Motor neuron (in vitro differentiated cells): Measurements from ENCODE around the gene DLG2. TPM values are rescaled to one million over a fixed set of nuclear protein-coding genes. Genes with fewer than 3 reads are reported as not detected.
"Not testable (repeated sequence)": the region's sequence is repeated elsewhere in the genome, so short reads cannot be mapped to it uniquely, and the experiment has no call there.

Experiments
- ATAC-seq, 8 experiments: fragments of 200-7000 bp; cut with Tn5 transposase; replicated peaks in 6 of 8; 2 replicates each; pipeline ENCODE4 v1.8.0; 2021; ENCODE audit warnings: mild to moderate bottlenecking in 8 of 8, moderate library complexity in 8 of 8
- H3K27ac ChIP-seq, 2 donors: fragments of 250-450 bp; sonication (Bioruptor Pico); 2 replicates each; pipeline ENCODE4 v1.9.0; 2021; ENCODE audit warnings: antibody characterized with exemption in 2 of 2, mild to moderate bottlenecking in 2 of 2, moderate library complexity in 1 of 2
- H3K4me1 ChIP-seq, 2 donors: fragments of 250-450 bp; sonication (Bioruptor Pico); replicated peaks in 1 of 2; 2 replicates each; pipeline ENCODE4 v1.6.1; 2021; ENCODE audit warnings: antibody characterized with exemption in 2 of 2, mild to moderate bottlenecking in 2 of 2, moderate library complexity in 1 of 2
- H3K4me3 ChIP-seq, 5 donors: fragments of 250-450 bp; sonication (Bioruptor Pico); 2 replicates each; pipeline ENCODE4 v1.9.0; 2021; ENCODE audit warnings: antibody characterized with exemption in 5 of 5, mild to moderate bottlenecking in 5 of 5, moderate library complexity in 4 of 5
- WGBS, 10 experiments: fragments of 450-650 bp; shearing (Covaris generic); methylation state at CpG; one replicate each; pipeline ENCODE4 v1.0.0; 2022; 5-methylcytosine and 5-hydroxymethylcytosine counted together
- in situ Hi-C, 9 experiments: fragments of 400-800 bp; cut with MboI; loops; one replicate each; pipeline ENCODE4 v1.15.0; 2021; ENCODE audit warnings: low sequenced_read_pairs in 9 of 9, low pct_unique_long_range_greater_than_20kb in 2 of 9; ENCODE audit not compliant: unreplicated experiment in 9 of 9
- total RNA-seq, 8 experiments: library from RNA; unstranded; fragments of 300-600 nt; gene quantifications; 2 replicates each; pipeline versions ENCODE4 v1.2.3 to v1.2.4, GENCODE V29; 2022

Gene DLG2
- total RNA-seq, 8 experiments from 2014 or later = 1.3 to 17.5 (median 6.5) TPM

DNA sequence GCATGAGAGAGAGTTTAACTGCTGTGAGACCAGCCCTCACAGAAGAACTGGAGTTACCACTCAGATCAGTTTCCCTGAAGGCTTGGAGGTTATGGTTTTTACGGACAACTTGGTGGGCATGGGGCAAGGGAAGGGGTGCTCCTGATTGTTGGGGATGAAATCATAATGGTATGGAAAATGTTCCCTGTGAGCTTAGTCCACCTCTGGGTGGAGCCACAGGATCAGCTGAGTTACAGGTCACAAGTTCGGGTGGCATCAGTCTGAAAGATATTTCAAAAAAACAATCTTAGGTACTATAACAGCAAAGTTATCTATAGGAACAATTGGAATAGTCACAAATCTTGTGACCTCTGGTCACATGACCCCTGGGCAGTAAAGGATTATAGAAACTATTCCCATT is 162.9 kb downstream of the DLG2 start:
- H3K4me3 ChIP-seq = no peak overlapping the region
- in situ Hi-C loops = no loop called here
- WGBS, 10 experiments = 40 to 100% (median 92%) methylated on average over 1 to 2 of the region's 2 CpGs; no CpG with 5 or more reads in 4 of the 10 experiments
- ATAC-seq = no peak
- no peaks in the 10 kb centered on the region for H3K4me1 ChIP-seq
- no peak overlapping the region for H3K27ac ChIP-seq

DNA sequence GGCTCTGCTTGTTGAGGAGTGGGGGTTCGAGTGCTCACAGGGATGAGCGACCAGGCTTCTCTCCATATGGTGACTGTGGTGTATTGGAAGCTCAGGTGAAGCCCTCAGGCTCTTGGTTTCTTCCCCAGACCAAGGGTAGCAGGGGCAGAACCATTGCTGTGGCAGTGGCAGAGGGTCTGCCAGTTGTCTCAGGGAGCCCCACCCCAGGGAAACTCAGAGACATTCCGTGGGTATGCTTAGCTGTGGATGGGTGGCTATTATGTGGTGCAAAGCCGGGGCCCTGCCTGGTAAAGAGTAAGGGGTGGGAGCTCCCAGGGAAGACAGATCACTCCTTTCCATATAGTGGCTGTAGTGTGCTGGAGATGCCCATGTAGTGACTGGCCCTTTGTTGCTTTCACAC is 167.8 kb downstream of the DLG2 start:
- no peak overlapping the region for H3K4me3 ChIP-seq
- H3K27ac ChIP-seq = no peak overlapping the region
- ATAC-seq = no peak
- WGBS, 10 experiments = 0 to 90% (median 80%) methylated on average over 1 to 2 of the region's 4 CpGs; no CpG with 5 or more reads in 5 of the 10 experiments
- in situ Hi-C loops = no loop called here
- H3K4me1 ChIP-seq = no peaks in the 10 kb centered on the region

DNA sequence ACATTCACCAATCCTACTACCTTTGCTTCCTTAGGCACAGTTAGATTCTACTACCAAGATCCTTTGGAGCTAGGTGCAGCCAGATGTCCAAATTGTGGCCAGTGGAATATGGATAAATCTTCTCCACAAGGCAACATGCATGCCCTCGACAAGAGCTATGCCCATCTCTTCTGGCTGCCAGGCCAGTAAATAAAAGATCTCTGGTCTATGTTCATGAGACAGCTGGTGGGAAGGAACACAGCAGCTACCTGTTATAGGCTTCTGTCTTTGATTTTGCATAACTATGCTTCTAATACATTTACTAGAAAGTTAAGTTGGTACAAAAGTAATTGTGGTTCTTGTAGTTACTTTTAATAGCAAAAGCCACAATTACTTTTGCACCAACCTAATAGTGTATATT is 182.7 kb downstream of the DLG2 start:
- Histone ChIP-seq H3K27ac (no peak overlapping the region), H3K4me3 (no peak overlapping the region), H3K4me1 (no peaks in the 10 kb centered on the region)
- no peak for ATAC-seq
- WGBS, 10 experiments = 0 to 88% (median 60%) methylated on average over 1 of the region's 1 CpG; no CpG with 5 or more reads in 3 of the 10 experiments
- in situ Hi-C loops = no loop called here

DNA sequence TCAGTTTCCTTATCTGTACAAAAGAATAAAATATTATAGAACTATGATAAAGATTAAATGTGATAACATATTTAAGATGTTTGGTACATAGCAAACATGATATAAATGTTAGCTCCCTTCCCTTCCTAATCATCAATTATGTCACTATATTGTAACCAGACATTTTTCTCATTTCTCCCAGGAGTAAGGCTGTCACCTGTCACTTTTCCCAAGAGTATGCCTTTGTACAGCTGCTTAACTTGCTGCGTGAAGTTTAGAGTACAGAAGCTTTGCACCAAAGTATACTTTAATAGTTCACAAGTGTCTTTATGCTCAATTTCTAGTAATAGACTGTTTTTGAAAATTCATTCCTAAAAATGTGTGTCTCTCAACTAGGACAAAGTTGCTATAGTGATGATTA is 186.9 kb downstream of the DLG2 start:
- ATAC-seq = no peak
- Histone ChIP-seq H3K4me3 (no peak overlapping the region), H3K4me1 (no peaks in the 10 kb centered on the region), H3K27ac (no peak overlapping the region)
- 6 to 100% (median 67%) methylated on average over 1 of the region's 1 CpG; no CpG with 5 or more reads in 2 of the 10 experiments for WGBS, 10 experiments
- in situ Hi-C loops = no loop called here

DNA sequence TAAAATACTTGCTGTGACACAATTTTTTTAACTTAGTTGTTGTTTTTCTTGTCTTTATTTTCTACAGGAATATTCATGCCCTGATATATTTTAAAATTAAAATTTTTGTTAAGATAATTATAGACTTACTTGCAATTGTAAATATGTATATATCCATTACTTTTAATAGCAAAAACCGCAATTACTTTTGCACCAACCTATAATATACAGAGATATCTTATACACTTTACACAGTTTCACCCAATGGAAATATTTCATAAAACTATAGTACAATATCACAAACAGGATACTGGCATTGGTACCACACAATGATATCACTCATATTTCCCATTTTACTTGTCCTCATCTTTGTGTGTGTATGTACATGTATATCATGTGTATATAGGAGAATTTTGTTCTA is 188.8 kb downstream of the DLG2 start:
- H3K4me1 ChIP-seq = no peaks in the 10 kb centered on the region
- 6 to 100% (median 43%) methylated on average over 1 of the region's 1 CpG; no CpG with 5 or more reads in 2 of the 10 experiments for WGBS, 10 experiments
- in situ Hi-C loops = no loop called here

DNA sequence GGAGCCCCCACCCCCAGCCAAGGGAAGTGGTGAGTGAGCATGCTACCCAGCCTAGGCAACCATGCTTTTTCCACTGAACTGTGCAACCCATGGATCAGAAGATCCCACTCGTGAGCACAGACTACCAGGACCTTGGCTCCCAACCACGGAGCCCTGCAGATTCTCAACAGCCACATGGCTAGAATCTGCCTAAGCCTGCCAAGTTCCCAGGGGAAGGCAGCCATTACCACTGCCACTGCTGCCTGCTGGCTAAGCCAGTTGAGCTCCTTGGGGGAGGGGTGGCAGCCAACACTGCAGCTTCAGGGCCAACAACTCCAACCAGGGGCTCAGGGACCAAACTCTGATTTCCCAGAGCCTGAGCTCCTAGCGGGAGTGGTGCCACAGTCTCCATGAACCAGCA is 195.8 kb downstream of the DLG2 start:
- WGBS, 10 experiments = 50 to 100% methylated on average over 1 to 2 of the region's 3 CpGs; no CpG with 5 or more reads in 8 of the 10 experiments
- in situ Hi-C loops = no loop called here
- no peak overlapping the region for H3K4me3 ChIP-seq
- no peak for ATAC-seq
- H3K4me1 ChIP-seq = no peaks in the 10 kb centered on the region
- no peak overlapping the region for H3K27ac ChIP-seq

More for the DNA sequence above, 188.8 kb downstream of the DLG2 start:
- Histone ChIP-seq H3K4me3 (no peak overlapping the region), H3K27ac (no peak overlapping the region)
- no peak for ATAC-seq

DNA sequence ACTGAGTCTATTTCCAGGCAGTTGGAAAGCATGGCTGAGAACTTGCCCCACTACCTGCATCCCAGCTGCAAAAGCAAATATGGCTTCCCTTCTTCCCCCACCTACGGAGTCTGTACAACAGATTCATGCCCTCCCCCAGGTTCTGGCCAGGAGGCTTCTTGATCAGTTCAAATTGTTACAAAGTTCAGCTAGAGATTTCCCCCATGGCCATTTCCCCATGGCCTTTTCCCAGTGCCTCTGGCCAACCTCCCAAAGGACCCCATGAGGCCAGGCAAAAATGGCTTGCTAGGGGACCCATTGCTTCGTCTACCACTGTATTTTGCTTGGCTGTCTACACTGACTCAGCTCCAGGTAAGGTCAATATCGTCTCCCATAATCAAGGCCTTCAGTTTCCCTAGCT is 203.3 kb downstream of the DLG2 start:
- in situ Hi-C loops = no loop called here
- no peak overlapping the region for H3K27ac ChIP-seq
- no peaks in the 10 kb centered on the region for H3K4me1 ChIP-seq
- H3K4me3 ChIP-seq = no peak overlapping the region
- 0 to 100% (median 69%) methylated on average over 1 to 3 of the region's 3 CpGs; no CpG with 5 or more reads in 3 of the 10 experiments for WGBS, 10 experiments
- no peak for ATAC-seq

DNA sequence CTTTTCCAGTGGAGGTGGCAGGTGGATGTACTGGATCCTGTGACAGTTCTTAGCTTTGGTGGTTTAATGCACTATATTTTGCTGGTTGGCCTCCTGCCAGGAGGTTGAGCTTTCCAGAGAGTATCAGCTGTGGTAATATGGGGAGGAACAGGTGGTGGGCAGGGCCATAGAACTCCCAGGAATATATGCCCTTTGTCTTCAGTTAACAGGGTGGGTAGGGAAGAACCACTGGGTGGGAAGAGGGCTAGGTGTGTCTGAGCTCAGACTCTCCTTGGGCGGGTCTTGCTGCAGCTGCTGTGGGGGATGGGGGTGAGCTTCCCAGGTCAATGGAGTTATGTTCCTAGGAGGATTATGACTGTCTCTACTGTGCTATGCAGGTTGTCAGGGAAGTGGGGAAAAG is 203.8 kb downstream of the DLG2 start:
- in situ Hi-C loops = no loop called here
- H3K4me3 ChIP-seq = no peak overlapping the region
- H3K27ac ChIP-seq = no peak overlapping the region

DNA sequence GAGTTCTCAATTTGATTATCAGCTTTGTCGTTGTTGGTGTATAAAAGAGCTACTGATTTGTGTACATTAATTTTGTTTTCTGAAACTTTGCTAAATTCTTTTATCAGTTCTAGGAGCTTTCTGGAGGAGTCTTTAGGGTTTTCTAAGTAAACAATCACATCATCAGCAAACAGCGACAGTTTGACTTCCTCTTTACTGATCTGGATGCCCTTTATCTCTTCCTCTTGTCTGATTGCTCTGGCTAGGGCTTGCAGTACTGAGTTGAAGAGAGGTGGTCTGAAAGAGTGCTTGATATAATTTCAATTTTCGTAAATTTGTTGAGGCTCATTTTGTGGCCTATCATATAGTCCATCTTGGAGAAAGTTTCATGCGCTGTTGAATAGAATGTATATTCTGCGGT is 213.0 kb downstream of the DLG2 start:
- in situ Hi-C loops = no loop called here
- Histone ChIP-seq H3K27ac (no peak overlapping the region), H3K4me3 (no peak overlapping the region), H3K4me1 (no peaks in the 10 kb centered on the region)
- ATAC-seq = no peak
- 48 to 100% (median 84%) methylated on average over 2 to 5 of the region's 5 CpGs for WGBS, 10 experiments

More for the DNA sequence above, 203.8 kb downstream of the DLG2 start:
- WGBS, 10 experiments = 83% methylated on average over 1 of the region's 1 CpG; no CpG with 5 or more reads in 9 of the 10 experiments
- no peak for ATAC-seq
- no peaks in the 10 kb centered on the region for H3K4me1 ChIP-seq

DNA sequence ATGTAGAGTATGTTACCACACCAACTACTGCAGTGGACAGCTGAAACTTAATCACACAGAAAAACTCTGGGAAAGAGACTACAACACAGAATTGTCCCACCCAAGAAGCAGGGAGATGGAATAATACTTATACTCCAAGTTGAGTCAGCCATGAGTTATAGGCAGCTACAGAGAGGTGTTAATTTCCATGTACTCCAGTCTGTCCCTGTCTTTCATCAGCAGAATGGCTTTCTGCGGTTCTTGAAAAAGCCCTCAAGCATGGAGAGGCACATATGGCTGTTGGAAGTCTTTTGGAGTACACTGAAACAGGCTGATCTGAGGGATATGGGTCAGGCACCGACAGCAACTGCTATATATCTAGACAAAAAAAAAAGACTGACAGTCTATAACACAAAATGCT is 219.5 kb downstream of the DLG2 start:
- no peak overlapping the region for H3K4me3 ChIP-seq
- no peaks in the 10 kb centered on the region for H3K4me1 ChIP-seq
- ATAC-seq = peak in 1 of 8 experiments; percentile 56
- 0 to 100% (median 82%) methylated on average over 1 to 2 of the region's 2 CpGs for WGBS, 10 experiments
- in situ Hi-C loops = no loop called here
- no peak overlapping the region for H3K27ac ChIP-seq

DNA sequence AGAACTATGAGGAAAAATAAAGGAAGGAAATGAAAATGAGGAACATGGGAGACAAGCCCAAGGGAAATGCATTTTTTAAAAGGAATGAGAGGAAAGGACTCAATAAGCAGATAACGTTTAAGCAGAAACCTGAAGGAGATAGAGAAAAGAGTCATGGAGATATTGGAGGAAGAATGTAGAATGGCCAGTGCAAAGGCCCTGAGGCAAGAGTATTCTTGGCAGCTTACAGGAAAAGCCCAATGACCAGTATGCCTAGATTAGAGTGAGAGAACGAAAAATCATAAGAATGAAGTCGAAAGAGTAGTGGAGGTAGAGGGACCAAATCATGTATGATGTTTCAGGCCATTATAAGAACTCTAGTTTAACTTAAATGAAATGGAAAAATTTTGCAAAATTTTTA is 220.3 kb downstream of the DLG2 start:
- in situ Hi-C loops = no loop called here

DNA sequence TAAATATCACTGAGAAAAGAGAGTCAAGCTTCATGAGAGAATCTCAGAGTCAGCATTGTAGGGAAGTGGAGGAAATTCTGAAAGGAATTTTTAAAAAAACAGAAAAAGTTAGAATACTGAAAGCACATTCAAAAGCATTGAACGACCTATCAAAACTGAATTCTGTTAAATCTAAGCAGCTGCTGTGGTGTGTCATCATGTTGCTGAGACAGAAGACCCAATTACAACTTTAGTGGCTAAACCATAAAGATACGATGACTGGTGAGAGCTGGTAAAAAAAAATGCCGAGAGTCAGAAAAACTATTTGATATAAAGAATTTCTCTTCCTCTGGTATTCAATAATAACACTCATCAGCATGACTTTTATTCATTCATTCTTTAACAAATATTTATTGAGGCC is 220.8 kb downstream of the DLG2 start:
- in situ Hi-C loops = no loop called here
- WGBS, 10 experiments = 22 to 93% (median 71%) methylated on average over 2 to 3 of the region's 3 CpGs
- Histone ChIP-seq H3K4me3 (no peak overlapping the region), H3K27ac (no peak overlapping the region), H3K4me1 (no peaks in the 10 kb centered on the region)
- no peak for ATAC-seq

More for the DNA sequence above, 220.3 kb downstream of the DLG2 start:
- no peak overlapping the region for H3K27ac ChIP-seq
- 8 to 100% (median 86%) methylated on average over 1 to 3 of the region's 3 CpGs for WGBS, 10 experiments
- H3K4me3 ChIP-seq = no peak overlapping the region
- no peaks in the 10 kb centered on the region for H3K4me1 ChIP-seq
- no peak for ATAC-seq

DNA sequence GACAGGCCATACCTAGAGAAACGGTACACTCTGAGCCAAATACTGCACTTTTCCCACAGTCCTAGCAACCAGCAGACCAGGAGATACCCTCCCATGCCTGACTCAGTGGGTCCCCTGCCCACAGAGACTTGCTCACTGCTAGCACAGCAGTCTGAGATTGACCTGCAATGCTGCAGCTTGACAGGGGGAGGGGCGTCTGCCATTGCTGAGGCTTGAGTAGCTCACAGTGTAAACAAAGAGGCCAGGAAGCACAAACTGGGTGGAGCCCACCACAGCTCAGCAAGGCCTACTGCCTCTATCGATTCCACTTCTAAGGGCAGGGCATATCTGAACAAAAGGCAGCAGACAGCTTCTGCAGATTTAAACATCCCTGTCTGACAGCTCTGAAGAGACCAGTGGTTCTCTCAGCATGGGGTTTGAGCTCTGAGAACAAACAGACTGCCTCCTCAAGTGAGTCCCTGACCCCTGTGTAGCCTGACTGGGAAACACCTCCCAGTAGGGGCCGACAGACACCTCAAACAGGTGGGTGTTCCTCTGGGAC is 231.6 kb downstream of the DLG2 start:
- peak overlapping the region in 1 of 2 donors; percentile 3 for H3K27ac ChIP-seq
- ATAC-seq = peak in 3 of 8 experiments; percentile 28 to 44 (median 36)
- H3K4me1 ChIP-seq, H3K4me3 ChIP-seq, in situ Hi-C loops: not testable (repeated sequence)
- 0 to 38% (median 16%) methylated on average over 1 to 3 of the region's 4 CpGs; no CpG with 5 or more reads in 6 of the 10 experiments for WGBS, 10 experiments

DNA sequence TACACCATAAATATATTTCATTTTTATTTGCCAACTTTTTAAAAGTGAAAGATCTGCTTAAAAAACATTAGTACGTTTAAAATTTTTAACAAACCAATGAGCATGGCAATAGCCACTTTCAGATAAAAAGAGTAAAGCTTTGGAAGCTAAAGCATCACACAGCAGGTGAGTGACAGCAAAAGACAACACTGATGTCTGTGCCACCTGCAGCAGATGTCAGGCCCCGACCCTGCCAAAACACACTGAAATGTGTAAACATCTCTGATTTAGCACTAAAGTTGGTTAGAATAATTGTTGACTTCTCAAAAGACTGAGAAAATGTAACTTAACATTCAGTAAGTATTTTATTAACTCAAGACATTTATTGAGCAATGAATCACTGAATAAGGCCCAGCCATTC is 232.9 kb downstream of the DLG2 start:
- no peak overlapping the region for H3K27ac ChIP-seq
- WGBS, 10 experiments = 0 to 89% (median 32%) methylated on average over 1 to 2 of the region's 2 CpGs
- no peak overlapping the region for H3K4me3 ChIP-seq
- H3K4me1 ChIP-seq = peaks cover 4 to 7% of the 10 kb centered on the region in 2 donors
- ATAC-seq = no peak
- in situ Hi-C loops = no loop called here
